DND-41 (cell line): ENCODE measurements around the gene CYP17A1.
"Not testable (repeated sequence)": the region's sequence is repeated elsewhere in the genome, so short reads cannot be mapped to it uniquely, and the experiment has no call there.

Source experiments
- ATAC-seq: fragments of 200-7000 bp; cut with Tn5 transposase; 3 replicates; pipeline ENCODE4 v1.9.1; 2021; ENCODE audit warnings: low read depth; ENCODE audit not compliant: insufficient read depth
- DNase-seq: peaks from one replicate; pipeline ENCODE4 v3.0.0-alpha.2; 2020
- H2AFZ ChIP-seq: 2 replicates; pipeline ENCODE4 v1.6.0; 2012; ENCODE audit warnings: low read depth, low read length
- H3K27ac ChIP-seq: 2 replicates; pipeline ENCODE4 v1.5.1; 2012; ENCODE audit warnings: low read length, inconsistent platforms
- H3K27me3 ChIP-seq: fragments of 200-600 bp; sonication (generic); 2 replicates; pipeline ENCODE4 v1.6.0; 2012; ENCODE audit warnings: low read length, mild to moderate bottlenecking, inconsistent platforms; ENCODE audit not compliant: insufficient read depth, poor library complexity
- H3K36me3 ChIP-seq: 2 replicates; pipeline ENCODE4 v1.5.1; 2012; ENCODE audit warnings: low read length, inconsistent platforms; ENCODE audit not compliant: insufficient read depth
- H3K4me1 ChIP-seq: 2 replicates; pipeline ENCODE4 v1.5.1; 2012; ENCODE audit warnings: mild to moderate bottlenecking, low read length; ENCODE audit not compliant: insufficient read depth
- H3K4me2 ChIP-seq: 2 replicates; pipeline ENCODE4 v1.6.0; 2012; ENCODE audit warnings: mild to moderate bottlenecking, moderate library complexity, low read length, inconsistent platforms; ENCODE audit not compliant: insufficient read depth
- H3K4me3 ChIP-seq, 2 experiments: fragments of 200-600 bp in 1 of 2; shearing (Covaris generic) in 1 of 2; 2 replicates each; pipeline ENCODE4 v1.5.1; 2012 to 2016; ENCODE audit warnings: inconsistent platforms in 2 of 2, low read length in 2 of 2, mild to moderate bottlenecking in 2 of 2, low read depth in 1 of 2, moderate library complexity in 1 of 2
- H3K79me2 ChIP-seq: 2 replicates; pipeline ENCODE4 v1.6.0; 2012; ENCODE audit warnings: low read length, inconsistent platforms; ENCODE audit not compliant: insufficient read depth
- H3K9ac ChIP-seq: 2 replicates; pipeline ENCODE4 v1.6.0; 2012; ENCODE audit warnings: low read depth, mild to moderate bottlenecking, inconsistent platforms, low read length, moderate library complexity
- H3K9me3 ChIP-seq: 2 replicates; pipeline ENCODE4 v1.5.1; 2012; ENCODE audit warnings: low read length, moderate library complexity, mild to moderate bottlenecking, inconsistent platforms; ENCODE audit not compliant: insufficient read depth, severe bottlenecking
- H4K20me1 ChIP-seq: 2 replicates; pipeline ENCODE4 v1.6.0; 2012; ENCODE audit warnings: low read length; ENCODE audit not compliant: insufficient read depth
- EZH2 ChIP-seq: IDR thresholded peaks from 3 replicates; pipeline ENCODE4 v1.6.1; 2012; ENCODE audit warnings: borderline replicate concordance, low read depth, mild to moderate bottlenecking, moderate library complexity, low read length, inconsistent platforms; ENCODE audit not compliant: severe bottlenecking
- TF ChIP-seq, protein P1 (sequence below): IDR thresholded peaks from 2 replicates; pipeline ENCODE4 v1.5.1; 2012; ENCODE audit warnings: borderline replicate concordance, low read length, moderate library complexity, mild to moderate bottlenecking; ENCODE audit not compliant: poor library complexity, severe bottlenecking; ENCODE audit errors: extremely low read depth

CYP17A1 gene

DNA sequence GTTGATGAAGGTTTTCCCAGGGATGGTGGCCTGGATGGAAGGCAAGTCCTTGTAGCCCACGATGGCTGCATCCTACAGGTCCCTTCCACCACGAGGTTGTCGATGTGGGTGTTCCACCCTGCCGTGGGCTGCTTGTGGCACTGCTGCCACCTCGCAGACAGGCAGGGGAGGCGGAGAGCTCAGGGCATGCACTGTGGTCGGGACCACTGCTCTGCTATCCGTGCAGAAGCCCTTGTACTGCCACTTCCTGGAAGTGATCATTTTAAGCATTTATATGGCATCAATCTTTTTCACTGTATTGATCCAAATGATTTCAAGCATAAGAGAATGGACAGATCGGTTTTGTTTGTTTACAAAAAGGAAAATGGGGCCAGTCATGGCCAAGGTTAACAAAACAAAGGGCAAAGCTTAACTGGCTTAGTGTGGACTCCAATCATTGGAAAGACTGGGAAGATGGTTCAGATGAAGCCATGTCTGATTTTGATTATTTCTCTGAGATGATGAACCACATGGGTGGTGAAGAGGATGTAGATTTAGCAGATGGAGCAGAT lies 8.2 kb upstream of the CYP17A1 start:
- no peak for DNase-seq
- no peaks in the 10 kb centered on the region for H3K36me3 ChIP-seq
- no peaks in the 10 kb centered on the region for H3K79me2 ChIP-seq
- H2AFZ ChIP-seq, result no peak overlapping the region
- no peak for ATAC-seq
- H3K4me3 ChIP-seq, result no peak overlapping the region
- H4K20me1 ChIP-seq, result no peaks in the 10 kb centered on the region
- no peaks in the 10 kb centered on the region for H3K4me1 ChIP-seq
- H3K9ac ChIP-seq, result no peak overlapping the region
- H3K9me3 ChIP-seq, result no peaks in the 10 kb centered on the region
- H3K4me2 ChIP-seq, result no peak overlapping the region
- TF ChIP-seq, protein P1, sequence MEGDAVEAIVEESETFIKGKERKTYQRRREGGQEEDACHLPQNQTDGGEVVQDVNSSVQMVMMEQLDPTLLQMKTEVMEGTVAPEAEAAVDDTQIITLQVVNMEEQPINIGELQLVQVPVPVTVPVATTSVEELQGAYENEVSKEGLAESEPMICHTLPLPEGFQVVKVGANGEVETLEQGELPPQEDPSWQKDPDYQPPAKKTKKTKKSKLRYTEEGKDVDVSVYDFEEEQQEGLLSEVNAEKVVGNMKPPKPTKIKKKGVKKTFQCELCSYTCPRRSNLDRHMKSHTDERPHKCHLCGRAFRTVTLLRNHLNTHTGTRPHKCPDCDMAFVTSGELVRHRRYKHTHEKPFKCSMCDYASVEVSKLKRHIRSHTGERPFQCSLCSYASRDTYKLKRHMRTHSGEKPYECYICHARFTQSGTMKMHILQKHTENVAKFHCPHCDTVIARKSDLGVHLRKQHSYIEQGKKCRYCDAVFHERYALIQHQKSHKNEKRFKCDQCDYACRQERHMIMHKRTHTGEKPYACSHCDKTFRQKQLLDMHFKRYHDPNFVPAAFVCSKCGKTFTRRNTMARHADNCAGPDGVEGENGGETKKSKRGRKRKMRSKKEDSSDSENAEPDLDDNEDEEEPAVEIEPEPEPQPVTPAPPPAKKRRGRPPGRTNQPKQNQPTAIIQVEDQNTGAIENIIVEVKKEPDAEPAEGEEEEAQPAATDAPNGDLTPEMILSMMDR, result no peak
- no peak for TF ChIP-seq EZH2
- H3K27ac ChIP-seq, result no peak overlapping the region
- no peaks in the 10 kb centered on the region for H3K27me3 ChIP-seq

DNA sequence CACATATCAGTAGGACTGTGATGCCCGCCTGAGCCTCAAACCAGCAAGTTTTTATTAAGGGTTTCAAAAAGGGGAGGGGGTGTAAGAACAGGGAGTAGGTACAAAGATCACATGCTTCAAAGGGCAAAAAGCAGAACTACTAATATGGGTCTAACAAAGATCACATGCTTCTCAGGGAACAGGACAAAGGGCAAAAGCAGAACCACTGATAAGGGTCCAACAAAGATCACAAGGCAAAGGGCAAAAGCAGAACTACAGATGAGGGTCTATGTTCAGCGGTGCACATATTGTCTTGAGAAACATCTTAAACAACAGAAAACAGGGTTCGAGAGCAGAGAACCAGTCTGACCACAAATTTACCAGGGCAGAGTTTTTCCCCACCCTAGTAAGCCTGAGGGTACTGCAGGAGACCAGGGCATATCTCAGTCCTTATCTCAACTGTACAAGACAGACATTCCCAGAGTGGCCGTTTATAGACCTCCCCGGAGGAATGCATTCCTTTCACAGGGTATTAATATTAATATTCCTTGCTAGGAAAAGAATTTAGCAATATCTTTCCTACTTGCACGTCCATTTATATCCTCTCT lies 7.1 kb upstream of the CYP17A1 start:
- not testable (repeated sequence) for H3K9ac ChIP-seq, H4K20me1 ChIP-seq, H3K27me3 ChIP-seq, H2AFZ ChIP-seq, H3K27ac ChIP-seq, H3K4me1 ChIP-seq, H3K36me3 ChIP-seq, H3K9me3 ChIP-seq, H3K79me2 ChIP-seq, H3K4me2 ChIP-seq, ATAC-seq, H3K4me3 ChIP-seq, DNase-seq

DNA sequence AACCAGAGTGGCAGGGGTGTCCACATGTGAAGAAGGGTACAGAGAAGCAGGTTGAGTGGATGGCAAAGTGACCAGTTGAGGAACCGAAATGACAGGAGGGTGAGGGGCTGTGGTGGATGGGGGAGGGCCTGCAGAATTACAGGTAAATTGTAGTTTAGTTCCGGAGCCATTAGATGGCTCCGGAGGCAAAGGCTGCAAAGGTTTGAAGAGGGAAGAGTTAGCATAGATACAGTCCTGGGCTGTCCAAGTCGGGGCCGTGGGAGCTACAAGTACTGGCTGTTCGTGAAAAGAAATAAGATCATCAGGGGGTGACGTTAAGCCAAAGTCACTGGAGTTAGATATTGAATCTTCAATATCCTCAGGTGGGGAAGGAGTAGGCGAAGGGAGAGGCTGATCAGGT lies 5.9 kb upstream of the CYP17A1 start:
- not testable (repeated sequence) for ATAC-seq, H2AFZ ChIP-seq, H3K4me2 ChIP-seq, H4K20me1 ChIP-seq, H3K36me3 ChIP-seq, H3K4me3 ChIP-seq, H3K9me3 ChIP-seq, DNase-seq, H3K79me2 ChIP-seq, H3K9ac ChIP-seq, H3K4me1 ChIP-seq, H3K27me3 ChIP-seq, H3K27ac ChIP-seq

DNA sequence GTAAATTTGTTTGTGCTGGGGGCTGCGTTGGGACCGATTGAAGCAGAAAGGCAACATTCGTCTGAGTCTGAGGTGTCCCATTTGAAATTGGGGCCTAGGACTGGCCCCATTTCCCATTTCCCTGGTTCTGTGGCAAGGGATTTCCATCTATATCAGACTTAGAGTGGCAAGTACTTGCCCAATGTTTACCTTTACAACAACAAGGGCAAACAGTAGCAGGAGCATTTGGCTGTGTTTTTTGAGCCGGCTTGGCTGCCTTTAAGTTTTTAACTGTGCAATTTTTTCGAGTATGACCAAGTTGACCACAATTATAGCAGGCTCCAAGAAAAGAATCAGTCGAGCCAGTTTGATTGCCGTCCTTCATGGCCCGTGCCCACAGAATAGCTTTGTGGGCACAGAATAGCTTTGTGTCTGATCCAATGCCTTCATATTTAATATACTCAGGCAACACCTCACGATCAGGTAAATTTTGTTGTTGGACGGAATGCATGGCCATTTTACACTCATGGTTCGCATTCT lies 4.7 kb upstream of the CYP17A1 start:
- no peak overlapping the region for H3K4me3 ChIP-seq
- DNase-seq (no peak), ATAC-seq (no peak)
- no peaks in the 10 kb centered on the region for H3K79me2 ChIP-seq
- TF ChIP-seq EZH2, result no peak
- TF ChIP-seq, protein P1, result no peak
- no peaks in the 10 kb centered on the region for H3K4me1 ChIP-seq
- H3K27ac ChIP-seq, result no peak overlapping the region
- no peak overlapping the region for H3K9ac ChIP-seq
- H3K36me3 ChIP-seq, result no peaks in the 10 kb centered on the region
- H2AFZ ChIP-seq, result no peak overlapping the region
- H3K9me3 ChIP-seq, result peaks cover 9% of the 10 kb centered on the region
- H4K20me1 ChIP-seq, result no peaks in the 10 kb centered on the region
- H3K4me2 ChIP-seq, result no peak overlapping the region
- H3K27me3 ChIP-seq, result no peaks in the 10 kb centered on the region

DNA sequence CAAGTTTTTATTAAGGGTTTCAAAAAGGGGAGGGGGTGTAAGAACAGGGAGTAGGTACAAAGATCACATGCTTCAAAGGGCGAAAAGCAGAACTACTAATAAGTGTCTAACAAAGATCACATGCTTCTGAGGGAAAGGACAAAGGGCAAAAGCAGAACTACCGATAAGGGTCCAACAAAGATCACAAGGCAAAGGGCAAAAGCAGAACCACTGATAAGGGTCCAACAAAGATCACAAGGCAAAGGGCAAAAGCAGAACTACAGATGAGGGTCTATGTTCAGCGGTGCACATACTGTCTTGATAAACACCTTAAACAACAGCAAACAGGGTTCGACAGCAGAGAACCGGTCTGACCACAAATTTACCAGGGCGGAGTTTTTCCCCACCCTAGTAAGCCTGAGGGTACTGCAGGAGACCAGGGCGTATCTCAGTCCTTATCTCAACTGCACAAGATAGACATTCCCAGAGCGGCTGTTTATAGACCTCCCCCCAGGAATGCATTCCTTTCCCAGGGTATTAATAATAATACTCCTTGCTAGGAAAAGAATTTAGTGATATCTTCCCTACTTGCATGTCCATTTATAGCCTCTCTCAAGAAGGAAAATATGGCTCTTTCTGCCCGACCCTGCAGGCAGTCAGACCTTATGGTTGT lies 1.2 kb upstream of the CYP17A1 start:
- DNase-seq, H3K79me2 ChIP-seq, H2AFZ ChIP-seq, ATAC-seq, H3K4me2 ChIP-seq, H3K27me3 ChIP-seq, H3K36me3 ChIP-seq, H3K4me3 ChIP-seq, H4K20me1 ChIP-seq, H3K4me1 ChIP-seq, H3K9ac ChIP-seq, H3K27ac ChIP-seq, H3K9me3 ChIP-seq: not testable (repeated sequence)
